Gastrocnemius medialis (tissue), 4 donors: ENCODE results near the gene PPP1R11. TPM values are rescaled to one million over a fixed set of nuclear protein-coding genes. Genes with fewer than 3 reads are reported as not detected.

Experiments
- ATAC-seq, 2 donors: fragments of 150-250 bp; one replicate each; pipeline ENCODE4 v1.9.1; 2016
- DNase-seq, 2 donors: peaks; one replicate each; pipeline ENCODE4 v3.0.0-alpha.2; 2019
- H3K27ac ChIP-seq, 4 donors: fragments of 200-600 bp; sonication (generic); 1 replicate in 1 of 4; 2 replicates in 3 of 4; pipeline ENCODE4 v1.5.1; 2016 to 2018; ENCODE audit warnings: mild to moderate bottlenecking in 2 of 4, moderate library complexity in 1 of 4
- H3K27me3 ChIP-seq, 3 donors: fragments of 200-600 bp; sonication (generic) in 2 of 3; 1 replicate in 1 of 3; 2 replicates in 2 of 3; pipeline versions ENCODE4 v1.5.1 to v1.6.0; 2016 to 2019; ENCODE audit warnings: mild to moderate bottlenecking in 1 of 3, moderate library complexity in 1 of 3
- H3K36me3 ChIP-seq, 2 donors: fragments of 200-600 bp; sonication (generic) in 1 of 2; one replicate each; pipeline ENCODE4 v1.5.1; 2017 to 2018
- H3K4me1 ChIP-seq, 2 donors: fragments of 200-600 bp; sonication (generic) in 1 of 2; one replicate each; pipeline ENCODE4 v1.5.1; 2016 to 2017; ENCODE audit warnings: mild to moderate bottlenecking in 2 of 2
- H3K4me3 ChIP-seq, 4 donors: fragments of 200-600 bp; sonication (generic) in 3 of 4; 1 replicate in 1 of 4; 2 replicates in 3 of 4; pipeline ENCODE4 v1.5.1; 2016 to 2019; ENCODE audit warnings: mild to moderate bottlenecking in 2 of 4
- H3K9me3 ChIP-seq, 3 donors: fragments of 200-600 bp; sonication (generic) in 2 of 3; 1 replicate in 1 of 3; 2 replicates in 2 of 3; pipeline ENCODE4 v1.5.1; 2016 to 2019
- POLR2A ChIP-seq, 2 donors: fragments of 450-650 bp; IDR thresholded peaks; one replicate each; pipeline ENCODE4 v1.6.1; 2017; ENCODE audit warnings: antibody characterized with exemption in 2 of 2, mild to moderate bottlenecking in 2 of 2, moderate library complexity in 2 of 2
- in situ Hi-C, 4 donors: fragments of 200-750 bp; cut with MboI; loops; one replicate each; pipeline versions ENCODE4 v1.15.0 to v1.8.0; 2017; ENCODE audit warnings: low sequenced_read_pairs in 4 of 4
- intact Hi-C: fragments of 100-400 bp; cut with DNase I; formaldehyde crosslinking; loops from one replicate; pipeline ENCODE4 v1.15.1; 2023; ENCODE audit warnings: low total_unique reads
- total RNA-seq, 4 donors: library from RNA; depleted of rRNA; stranded (reverse); fragments of >200 nt; gene quantifications; one replicate each; pipeline versions ENCODE4 v1.1.0 to v1.2.3, GENCODE V29; 2016
- TF ChIP-seq, protein P1 (sequence below), 5 experiments: fragments of 450-650 bp in 3 of 5; fragments of 200-600 bp in 2 of 5; sonication (generic) in 2 of 5; IDR thresholded peaks in 4 of 5; conservative IDR thresholded peaks in 1 of 5; 1 replicate in 4 of 5; 2 replicates in 1 of 5; pipeline ENCODE4 v1.5.1; 2016 to 2019; ENCODE audit warnings: antibody characterized with exemption in 5 of 5, mild to moderate bottlenecking in 3 of 5, moderate library complexity in 3 of 5

The PPP1R11 gene
- total RNA-seq, 4 donors from 2014 or later, result 34.0 to 72.4 (median 49.9) TPM

DNA sequence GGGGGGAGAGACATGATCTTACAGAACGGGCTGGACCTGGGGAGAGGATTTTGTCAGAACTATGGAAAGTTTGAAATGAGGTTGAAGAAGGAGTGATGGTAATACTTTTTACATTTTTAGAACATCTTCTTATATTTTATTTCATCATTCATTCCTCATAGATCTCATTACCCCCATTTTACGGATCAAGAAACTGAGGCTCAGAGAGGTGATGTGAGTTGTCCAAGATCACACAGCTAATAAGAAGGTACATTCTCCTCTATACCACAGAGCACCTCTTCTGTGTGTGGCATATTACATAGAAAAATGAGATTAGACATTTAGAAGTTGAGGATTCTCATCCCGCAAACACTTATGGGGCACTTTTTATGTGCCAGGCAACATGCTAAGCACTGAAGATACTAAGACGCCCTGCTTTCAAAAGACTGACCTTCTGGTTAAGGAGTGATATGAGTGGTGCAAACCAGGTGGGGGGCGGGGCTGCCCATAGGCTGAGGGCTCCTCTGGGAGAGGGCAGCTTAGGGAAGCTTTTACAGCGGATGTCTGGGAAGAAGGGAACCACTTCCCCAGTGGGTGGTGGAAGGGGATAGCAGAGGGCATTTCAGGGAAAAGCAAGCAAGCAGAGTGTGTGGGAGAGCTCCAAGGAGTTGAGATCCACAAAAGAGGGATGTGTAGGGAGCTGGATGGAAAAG, 26.0 kb downstream of the PPP1R11 start:
- ATAC-seq (no peak), DNase-seq (no peak)
- Histone ChIP-seq H3K27ac (no peak overlapping the region), H3K36me3 (no peaks in the 10 kb centered on the region), H3K9me3 (no peaks in the 10 kb centered on the region), H3K27me3 (peaks cover 20 to 28% (median 24%) of the 10 kb centered on the region in 3 donors), H3K4me3 (no peak overlapping the region), H3K4me1 (no peaks in the 10 kb centered on the region)
- intact Hi-C loops, result no loop called here
- TF ChIP-seq POLR2A (IDR thresholded peaks at IDR 0.05), result no peak
- TF ChIP-seq, protein P1, sequence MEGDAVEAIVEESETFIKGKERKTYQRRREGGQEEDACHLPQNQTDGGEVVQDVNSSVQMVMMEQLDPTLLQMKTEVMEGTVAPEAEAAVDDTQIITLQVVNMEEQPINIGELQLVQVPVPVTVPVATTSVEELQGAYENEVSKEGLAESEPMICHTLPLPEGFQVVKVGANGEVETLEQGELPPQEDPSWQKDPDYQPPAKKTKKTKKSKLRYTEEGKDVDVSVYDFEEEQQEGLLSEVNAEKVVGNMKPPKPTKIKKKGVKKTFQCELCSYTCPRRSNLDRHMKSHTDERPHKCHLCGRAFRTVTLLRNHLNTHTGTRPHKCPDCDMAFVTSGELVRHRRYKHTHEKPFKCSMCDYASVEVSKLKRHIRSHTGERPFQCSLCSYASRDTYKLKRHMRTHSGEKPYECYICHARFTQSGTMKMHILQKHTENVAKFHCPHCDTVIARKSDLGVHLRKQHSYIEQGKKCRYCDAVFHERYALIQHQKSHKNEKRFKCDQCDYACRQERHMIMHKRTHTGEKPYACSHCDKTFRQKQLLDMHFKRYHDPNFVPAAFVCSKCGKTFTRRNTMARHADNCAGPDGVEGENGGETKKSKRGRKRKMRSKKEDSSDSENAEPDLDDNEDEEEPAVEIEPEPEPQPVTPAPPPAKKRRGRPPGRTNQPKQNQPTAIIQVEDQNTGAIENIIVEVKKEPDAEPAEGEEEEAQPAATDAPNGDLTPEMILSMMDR (IDR thresholded peaks at IDR 0.05 in 4 of 5, conservative IDR thresholded peaks at IDR 0.05 in 1 of 5), result no peak
- in situ Hi-C loops, result no loop called here

DNA sequence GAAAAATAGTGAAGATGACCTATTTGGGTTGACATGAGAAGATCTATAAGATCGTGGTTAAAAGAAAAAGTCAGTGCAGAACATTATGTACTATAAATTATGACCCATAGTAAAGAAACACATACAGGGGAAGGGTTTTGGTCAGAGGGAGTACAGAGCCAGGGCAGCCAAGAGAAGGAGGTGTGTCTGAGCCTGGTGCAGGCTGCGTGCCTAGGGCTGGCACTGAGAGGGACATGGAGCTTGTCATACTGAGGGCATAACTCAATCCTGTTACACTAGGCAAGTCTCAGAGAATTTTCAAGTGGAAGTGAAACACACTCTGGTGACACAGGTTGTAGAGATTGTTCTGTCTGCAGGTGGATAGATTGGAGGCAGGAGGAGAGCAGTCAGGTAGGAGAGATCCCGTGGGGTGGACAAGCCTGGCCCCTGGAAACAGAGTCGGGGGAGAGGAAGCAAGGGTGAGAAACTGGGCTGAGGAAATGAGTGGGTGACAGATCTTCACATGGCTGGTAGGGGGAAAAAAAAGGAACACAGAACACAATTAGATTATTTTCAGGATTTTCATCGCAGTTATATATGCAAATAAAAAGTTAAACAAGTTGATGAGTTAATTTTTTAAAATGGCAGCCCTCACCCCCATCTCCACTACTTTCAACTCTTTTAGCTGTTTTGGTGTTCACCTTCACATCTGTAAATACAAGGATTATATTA, 27.1 kb downstream of the PPP1R11 start:
- H3K36me3 ChIP-seq, result no peaks in the 10 kb centered on the region
- no peak for DNase-seq
- no peak for ATAC-seq
- no peak for TF ChIP-seq POLR2A (IDR thresholded peaks at IDR 0.05)
- TF ChIP-seq, protein P1 (IDR thresholded peaks at IDR 0.05 in 4 of 5, conservative IDR thresholded peaks at IDR 0.05 in 1 of 5), result no peak
- in situ Hi-C loops, result no loop called here
- H3K9me3 ChIP-seq, result no peaks in the 10 kb centered on the region
- intact Hi-C loops, result no loop called here
- peaks cover 24 to 39% (median 33%) of the 10 kb centered on the region in 3 donors for H3K27me3 ChIP-seq
- H3K4me3 ChIP-seq, result no peak overlapping the region
- no peaks in the 10 kb centered on the region for H3K4me1 ChIP-seq
- no peak overlapping the region for H3K27ac ChIP-seq

DNA sequence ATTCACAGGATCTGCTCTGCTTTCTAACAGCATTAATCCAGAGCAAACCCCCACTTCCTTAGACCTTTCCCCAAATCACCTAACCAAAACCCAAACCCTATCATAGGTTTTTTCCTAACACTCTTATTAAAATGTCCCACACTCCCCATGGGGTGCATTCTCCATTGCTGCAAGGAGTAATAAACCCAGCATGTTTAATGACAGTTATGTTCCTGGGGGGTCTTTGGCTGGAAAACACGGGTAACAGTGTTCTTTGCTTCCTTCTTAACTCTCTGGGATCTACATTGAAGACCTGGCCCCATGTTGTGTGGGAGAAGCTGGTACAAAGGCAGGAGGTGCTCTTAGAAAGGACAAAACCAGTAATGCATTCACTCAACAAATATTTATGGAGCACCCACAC, 29.8 kb downstream of the PPP1R11 start:
- no peak overlapping the region for H3K4me3 ChIP-seq
- H3K4me1 ChIP-seq, result peaks cover 14 to 15% of the 10 kb centered on the region in 2 donors
- DNase-seq (no peak), ATAC-seq (no peak)
- intact Hi-C loops, result no loop called here
- H3K36me3 ChIP-seq, result no peaks in the 10 kb centered on the region
- TF ChIP-seq POLR2A (IDR thresholded peaks at IDR 0.05), result no peak
- TF ChIP-seq, protein P1 (IDR thresholded peaks at IDR 0.05 in 4 of 5, conservative IDR thresholded peaks at IDR 0.05 in 1 of 5), result no peak
- peaks cover 38 to 59% (median 41%) of the 10 kb centered on the region in 3 donors for H3K27me3 ChIP-seq
- no peak overlapping the region for H3K27ac ChIP-seq
- H3K9me3 ChIP-seq, result no peaks in the 10 kb centered on the region
- in situ Hi-C loops, result no loop called here

DNA sequence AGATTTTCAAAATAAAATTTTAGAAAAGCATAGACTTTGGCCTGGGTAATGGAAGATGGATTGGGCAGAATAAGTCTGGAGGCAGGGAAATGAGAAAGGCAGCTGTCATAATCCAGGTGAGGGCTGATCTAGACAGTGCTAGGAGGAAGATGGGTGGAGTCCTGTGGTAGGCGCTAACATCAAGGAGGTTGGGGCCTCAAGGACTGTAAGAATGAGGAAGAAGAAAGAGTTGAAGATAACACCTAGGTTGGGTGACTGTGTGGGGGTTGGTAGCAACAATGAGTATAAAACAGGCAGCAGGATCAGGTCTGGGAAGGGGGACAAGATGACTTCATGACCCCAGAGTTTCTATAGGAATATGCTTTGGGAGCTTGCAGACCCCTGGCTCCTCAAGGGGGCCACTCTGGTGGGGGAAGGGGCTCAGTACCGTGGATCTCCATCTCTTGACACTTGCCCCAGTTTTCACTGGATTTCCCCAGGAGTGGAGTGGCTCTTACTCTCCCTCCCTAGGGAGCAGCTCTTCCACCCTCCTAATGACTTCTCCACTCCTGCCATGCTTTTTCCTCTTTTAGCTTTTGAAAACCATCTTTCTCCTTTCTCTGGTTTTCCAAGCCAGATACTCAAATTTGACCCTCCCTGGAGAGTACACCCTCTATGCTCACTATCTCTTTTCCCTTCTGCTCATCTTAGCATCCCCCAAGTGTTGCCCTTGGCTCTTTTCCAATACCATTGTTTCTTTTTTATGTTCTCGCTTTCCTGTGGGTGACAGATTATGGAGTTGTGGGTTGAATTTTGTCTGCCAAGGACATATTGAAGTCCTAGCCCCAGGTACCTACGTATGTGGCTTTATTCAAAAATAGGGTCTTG, 31.1 kb downstream of the PPP1R11 start:
- intact Hi-C loops (no loop called here), in situ Hi-C loops (no loop called here)
- no peak for TF ChIP-seq POLR2A (IDR thresholded peaks at IDR 0.05)
- TF ChIP-seq, protein P1 (IDR thresholded peaks at IDR 0.05 in 4 of 5, conservative IDR thresholded peaks at IDR 0.05 in 1 of 5), result no peak
- ATAC-seq (no peak), DNase-seq (no peak)
- Histone ChIP-seq H3K4me3 (no peak overlapping the region), H3K27me3 (peaks cover 37 to 58% (median 38%) of the 10 kb centered on the region in 3 donors), H3K9me3 (no peaks in the 10 kb centered on the region), H3K36me3 (no peaks in the 10 kb centered on the region), H3K27ac (no peak overlapping the region), H3K4me1 (peaks cover 17 to 26% of the 10 kb centered on the region in 2 donors)
